NCI-H1930 (cell line): Measurements from ENCODE around the gene USP49.

Experiments used
- DNase-seq, 2 experiments: peaks; one replicate each; lab custom pipeline; 2025; lab: John Stamatoyannopoulos, UW

The USP49 gene

GRCh38 chr6:41757271-41757670, 137.9 kb downstream of the USP49 start:
- DNase-seq, result no peak

- DNase-seq, result no peak
Measured at GRCh38 chr6:41756354-41756753, 138.8 kb downstream of the USP49 start.

- no peak for DNase-seq
Measured at GRCh38 chr6:41755895-41756294, 139.3 kb downstream of the USP49 start.

DNA sequence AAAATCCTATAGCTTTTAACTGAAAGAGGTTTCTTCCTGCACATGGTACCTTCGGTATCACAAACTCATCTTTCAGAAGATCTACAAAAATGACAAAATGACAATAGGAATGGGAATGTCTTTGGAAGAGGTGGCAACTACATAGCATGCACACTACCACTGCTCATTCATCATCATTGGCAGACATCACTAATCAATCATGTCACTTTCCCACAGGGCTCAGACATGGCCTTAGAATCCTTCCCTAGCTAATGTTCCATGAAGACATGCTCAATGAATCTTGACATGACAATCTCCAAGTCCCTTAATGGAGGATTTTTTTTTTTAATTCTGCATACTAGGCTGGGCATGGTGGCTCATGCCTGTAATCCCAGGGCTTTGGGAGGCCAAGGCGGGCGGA, 144.8 kb downstream of the USP49 start:
- no peak for DNase-seq

DNA sequence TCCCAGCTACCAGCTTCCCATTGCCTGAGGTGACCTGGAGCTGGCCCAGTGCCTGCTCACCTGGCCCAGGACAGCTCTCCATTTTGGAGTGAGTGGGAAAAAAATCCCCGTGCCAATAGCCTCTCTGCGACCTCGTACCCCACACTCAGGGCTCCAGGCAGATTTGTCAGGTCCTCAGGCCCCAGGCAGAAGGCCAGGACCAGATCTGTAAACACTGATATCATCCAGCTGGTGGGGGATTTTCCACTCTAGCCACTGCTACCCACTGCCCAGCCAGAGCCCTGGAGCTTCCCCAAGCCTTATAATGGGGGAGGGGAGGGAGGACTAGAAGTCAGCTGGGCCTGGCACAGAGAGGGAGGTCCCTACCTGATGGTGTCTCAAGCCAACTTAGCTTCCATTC, 146.6 kb downstream of the USP49 start:
- no peak for DNase-seq

GRCh38 chr6:41748102-41748477, 147.1 kb downstream of the USP49 start:
- DNase-seq, result no peak

DNA sequence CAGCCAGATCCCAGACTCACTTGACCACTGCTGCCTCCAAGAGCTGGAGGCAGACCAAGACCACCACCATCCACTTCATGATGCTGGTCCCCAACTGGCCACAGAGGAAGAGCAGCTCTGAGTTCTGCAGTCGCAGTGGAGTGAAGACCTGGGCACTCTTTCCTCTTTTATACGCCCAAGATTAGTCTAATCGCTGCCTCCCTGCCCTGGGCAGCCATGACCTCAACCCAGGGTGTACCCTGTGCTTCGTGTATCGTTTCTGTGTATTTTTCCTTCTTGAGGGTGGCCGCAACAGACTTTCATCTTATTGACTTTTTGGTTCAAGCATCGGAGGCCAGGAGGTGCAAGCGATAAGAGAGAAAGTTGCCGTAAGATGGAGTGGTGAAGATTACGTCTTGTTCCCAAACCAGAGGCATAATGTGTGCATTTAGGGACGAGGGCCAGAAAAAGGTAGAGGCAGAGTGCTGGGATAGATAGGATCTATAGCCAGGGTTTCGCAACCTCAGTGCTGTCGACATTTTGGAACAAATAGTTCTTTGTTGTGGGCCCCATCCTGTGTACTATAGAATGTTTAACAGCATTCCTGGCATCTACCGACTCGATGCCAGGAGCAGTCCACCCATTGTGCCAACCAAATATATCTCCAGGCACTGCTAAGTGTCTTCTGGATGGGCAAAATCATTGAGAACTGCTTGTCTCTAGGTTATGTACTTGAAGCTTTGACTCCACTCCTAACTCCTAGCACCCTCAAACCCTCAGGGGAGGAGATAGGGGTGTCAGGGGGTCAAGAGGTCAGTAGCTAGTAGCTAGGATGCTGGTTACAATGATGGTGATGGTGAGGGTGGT, 147.7 kb downstream of the USP49 start, which contains the start of gene PGC:
PGC (minus strand) TSS at position 142 of the 846 bp plus-strand sequence; CDS start at position 79, 63 bp downstream.
- DNase-seq, result no peak

DNA sequence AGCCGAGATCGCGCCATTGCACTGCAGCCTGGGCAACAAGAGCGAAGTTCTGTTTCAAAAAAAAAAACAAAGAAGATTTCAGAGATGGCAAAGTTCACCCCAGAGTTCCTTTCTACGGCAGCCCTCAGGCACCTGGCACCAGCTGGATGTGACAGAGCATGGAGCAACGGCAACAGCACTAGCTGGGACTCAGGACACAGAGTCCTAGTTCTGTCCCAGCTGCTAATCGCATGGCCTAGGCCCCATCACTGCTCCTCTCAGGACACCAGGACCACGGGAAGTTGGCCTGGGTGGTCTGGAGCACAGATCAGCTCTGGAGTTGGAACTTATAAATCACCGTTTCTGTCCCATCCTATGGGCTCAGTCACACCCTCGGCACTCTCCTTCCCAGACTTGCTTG, 149.1 kb downstream of the USP49 start:
- DNase-seq, result no peak

DNA sequence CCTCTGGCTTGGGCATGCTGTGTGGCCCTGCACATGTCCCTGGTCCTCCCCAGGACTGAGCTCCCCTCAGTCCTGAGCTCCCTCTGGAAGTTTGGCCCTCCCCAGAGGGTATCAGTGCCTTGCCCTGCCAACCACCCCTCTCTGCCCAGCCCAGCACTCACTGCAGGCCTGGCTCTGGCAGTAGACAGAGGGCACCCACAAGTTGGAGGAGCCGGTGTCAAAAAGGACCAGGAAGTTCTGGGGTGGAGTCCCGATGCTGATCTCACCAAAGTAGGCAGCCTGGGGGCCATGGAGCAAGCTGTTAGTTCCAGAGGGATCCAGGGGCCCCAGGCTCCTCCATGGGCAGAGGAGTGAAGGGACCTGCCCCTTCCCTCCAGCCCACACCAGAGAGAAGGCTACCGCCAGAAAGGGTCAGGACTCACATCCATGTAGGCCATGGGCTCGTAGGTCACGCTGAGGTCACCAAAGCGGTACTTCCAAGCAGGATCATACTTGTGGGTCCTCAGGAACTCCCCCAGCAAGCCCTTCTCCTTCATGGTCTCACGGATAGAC, 150.9 kb downstream of the USP49 start:
- DNase-seq, result no peak

DNA sequence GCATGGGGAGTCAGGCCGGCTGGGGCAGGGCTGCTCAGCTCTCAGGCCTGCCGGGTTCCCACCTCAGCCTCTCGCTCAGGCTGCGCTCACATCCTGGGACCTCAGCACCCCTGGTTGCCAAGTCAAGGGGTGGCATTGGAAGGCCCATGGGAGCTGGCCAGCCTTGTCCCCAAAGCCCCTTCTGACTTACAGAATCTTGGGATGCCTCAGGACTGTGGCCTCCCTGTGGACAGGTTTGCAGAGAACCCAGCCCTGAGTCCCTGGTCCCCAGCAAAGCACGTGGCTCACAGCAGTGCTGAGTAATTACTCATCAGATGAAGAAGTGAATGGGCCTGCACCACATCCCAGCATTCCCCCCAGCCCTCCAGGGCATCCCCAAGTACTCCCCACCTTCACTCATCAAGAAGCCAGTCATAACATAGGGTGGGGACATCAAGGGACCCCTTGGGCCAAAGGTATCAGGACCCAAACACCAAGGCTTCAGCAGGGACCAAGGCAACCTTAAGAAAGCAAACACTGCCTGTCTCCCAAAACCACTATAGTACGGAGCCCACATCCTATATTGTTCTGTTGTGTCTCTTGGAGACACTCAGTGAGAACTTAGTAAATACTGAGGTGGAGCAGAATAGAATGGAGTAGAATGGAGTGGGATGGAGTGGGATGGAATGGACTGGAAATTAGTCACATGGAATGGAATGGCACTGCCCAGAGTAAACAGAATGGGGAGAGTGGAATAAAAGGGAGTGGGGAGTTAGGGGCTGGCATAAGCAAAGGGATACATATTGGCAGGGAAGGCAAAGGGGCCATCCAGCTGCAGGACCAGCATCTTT, 151.6 kb downstream of the USP49 start:
- no peak for DNase-seq

DNA sequence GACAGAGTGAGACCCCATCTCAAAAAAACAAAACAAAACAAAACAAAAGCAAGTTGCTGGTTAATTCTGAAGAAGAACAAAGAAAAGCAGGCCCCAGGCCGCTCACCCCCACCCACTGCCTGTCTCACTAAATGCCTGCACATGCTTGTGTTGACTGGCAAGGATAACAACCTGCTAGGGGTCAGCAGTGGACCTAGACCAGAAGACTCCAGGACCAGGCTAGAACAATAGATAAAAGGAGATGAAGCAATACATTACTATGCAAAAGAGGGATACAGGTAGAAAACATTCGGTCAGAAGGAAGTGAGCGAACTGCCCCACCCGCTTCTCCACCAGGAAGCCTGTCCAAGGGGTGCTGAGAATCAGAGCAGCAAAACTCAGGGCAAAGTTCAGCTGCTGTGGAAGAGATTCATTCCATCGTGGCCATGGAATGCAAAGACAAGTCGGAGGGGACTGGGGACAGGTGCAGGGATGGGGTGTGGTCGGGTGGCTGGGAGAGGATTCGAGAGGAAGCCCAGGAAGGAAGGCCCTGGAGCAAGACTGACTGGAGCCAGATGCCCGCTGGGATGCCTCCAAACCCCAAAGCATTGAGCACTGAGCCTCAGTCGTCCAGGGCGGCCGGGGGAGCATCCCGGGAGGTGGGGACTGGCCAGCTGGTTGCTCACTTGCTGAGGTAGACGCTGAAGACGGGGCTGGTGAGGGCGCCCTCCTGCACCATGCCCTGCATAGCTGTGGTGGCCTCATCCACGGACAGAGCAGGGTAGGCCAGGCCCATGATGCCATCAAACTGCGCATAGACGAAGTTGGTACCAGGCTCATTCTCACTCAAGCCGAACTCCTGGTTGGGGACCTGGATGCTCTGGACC, 153.3 kb downstream of the USP49 start:
- DNase-seq, result no peak

DNA sequence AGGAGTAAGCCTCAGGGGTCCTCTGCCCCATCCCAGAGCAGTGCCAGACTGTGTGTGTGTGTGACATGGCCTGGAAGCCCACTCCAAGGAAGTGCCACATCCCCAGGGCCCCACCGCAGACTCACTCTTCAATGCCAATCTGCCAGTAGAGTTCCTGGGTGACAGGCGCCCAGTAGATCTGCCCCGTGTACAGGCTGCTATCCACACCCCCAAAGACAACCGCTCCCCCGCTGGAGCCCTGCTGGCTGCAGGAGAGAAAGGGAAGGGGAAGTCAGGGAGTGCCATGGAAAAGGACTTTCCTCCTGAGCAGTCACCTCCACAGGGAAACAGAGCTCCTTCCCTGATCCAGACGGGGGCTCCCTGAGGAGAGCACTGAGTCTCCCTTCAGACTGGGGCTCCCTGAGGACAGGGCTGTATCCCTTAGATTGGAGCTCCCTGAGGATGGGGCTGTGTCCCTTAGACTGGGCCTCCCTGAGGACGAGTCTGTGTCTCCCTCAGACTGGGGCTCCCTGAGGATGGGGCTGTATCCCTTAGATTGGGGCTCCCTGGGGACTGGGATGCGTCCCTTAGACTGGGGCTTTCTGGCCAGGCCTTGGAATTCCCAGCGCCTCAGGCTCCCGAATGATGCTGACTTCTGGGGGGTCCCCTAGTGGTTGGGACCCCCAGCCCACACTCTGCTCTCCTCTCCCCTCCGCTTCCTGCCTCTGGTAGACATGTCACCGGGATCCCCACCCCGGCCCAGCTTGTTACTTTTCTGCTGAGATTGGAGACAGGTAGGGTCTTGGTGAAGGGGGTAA, 154.6 kb downstream of the USP49 start:
- no peak for DNase-seq
